Measurements from ENCODE around the gene DDIT3.
A peak's percentile ranks its signal among the peaks of the same experiment; 100 is the strongest.

Gene DDIT3, protein sequence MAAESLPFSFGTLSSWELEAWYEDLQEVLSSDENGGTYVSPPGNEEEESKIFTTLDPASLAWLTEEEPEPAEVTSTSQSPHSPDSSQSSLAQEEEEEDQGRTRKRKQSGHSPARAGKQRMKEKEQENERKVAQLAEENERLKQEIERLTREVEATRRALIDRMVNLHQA

DNA sequence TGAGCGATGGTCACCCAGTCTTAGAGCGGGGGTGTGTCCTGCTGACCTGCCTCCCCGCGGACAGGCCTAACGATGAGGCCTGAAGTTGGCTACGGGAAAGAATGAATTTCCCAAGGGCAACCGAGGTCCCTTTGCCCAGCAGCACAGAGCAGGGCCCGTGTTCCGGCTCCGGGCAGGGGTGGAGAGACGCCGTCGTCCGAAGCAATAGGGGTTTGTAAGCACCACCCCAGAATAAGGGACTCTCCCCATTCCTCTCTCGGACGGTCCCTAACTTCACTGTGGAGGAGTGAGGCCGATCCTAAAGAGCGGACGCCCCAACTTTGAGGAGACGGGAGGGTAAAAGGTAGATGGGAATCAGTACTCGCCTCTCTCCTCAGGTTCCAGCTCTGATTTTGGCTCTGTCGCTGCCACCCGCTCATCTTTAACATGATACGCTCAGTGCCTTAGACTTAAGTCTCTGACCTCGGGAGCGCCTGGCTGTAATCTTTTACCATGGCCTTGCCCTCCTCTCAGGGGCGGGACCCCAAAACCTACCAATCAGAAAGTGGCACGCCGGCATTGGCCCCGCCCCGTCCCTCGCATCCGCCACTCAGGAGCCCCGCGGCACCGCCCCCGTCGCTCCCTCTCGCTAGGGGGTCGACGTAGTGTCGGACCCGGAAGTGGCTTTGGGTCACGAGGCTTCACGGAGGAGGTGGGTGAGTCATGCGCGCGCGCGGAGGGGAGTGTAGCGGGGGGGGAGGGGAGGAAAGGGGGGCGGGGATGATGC is at the start of gene DDIT3:
TSS of gene DDIT3 (minus strand) at position 462 of the 766 bp plus-strand sequence. CDS start 3,108 bp downstream, outside the sequence.
- TF ChIP-seq RAD21 (IDR thresholded peaks at IDR 0.05; ENCODE audit: low read depth) = no peak
- no peak for TF ChIP-seq FOXM1 (IDR thresholded peaks at IDR 0.05; ENCODE audit: borderline replicate concordance, low read depth)
- TF ChIP-seq, protein P1, sequence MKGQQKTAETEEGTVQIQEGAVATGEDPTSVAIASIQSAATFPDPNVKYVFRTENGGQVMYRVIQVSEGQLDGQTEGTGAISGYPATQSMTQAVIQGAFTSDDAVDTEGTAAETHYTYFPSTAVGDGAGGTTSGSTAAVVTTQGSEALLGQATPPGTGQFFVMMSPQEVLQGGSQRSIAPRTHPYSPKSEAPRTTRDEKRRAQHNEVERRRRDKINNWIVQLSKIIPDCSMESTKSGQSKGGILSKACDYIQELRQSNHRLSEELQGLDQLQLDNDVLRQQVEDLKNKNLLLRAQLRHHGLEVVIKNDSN (IDR thresholded peaks at IDR 0.05) = peak; percentile 94
- peak; percentile 42; the same call in 1 of the 2 replicates for TF ChIP-seq YY1 (IDR thresholded peaks at IDR 0.05; ENCODE audit: low read depth)
- no peak; the same call in 1 of the 2 replicates for TF ChIP-seq TCF12 (IDR thresholded peaks at IDR 0.05; ENCODE audit: low read depth)
- TF ChIP-seq TAF1 (IDR thresholded peaks at IDR 0.05; ENCODE audit: low read depth) = peak; percentile 88
- TF ChIP-seq, protein P2, sequence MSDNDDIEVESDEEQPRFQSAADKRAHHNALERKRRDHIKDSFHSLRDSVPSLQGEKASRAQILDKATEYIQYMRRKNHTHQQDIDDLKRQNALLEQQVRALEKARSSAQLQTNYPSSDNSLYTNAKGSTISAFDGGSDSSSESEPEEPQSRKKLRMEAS (IDR thresholded peaks at IDR 0.05) = peak; percentile 70; the same call in 1 of the 2 replicates
- TF ChIP-seq TEAD4 (IDR thresholded peaks at IDR 0.05) = peak; percentile 35
- TF ChIP-seq ZBTB7A (IDR thresholded peaks at IDR 0.05; ENCODE audit: low read depth) = no peak
- TF ChIP-seq NFIC (IDR thresholded peaks at IDR 0.05) = peak; percentile 59; the same call in 1 of the 2 replicates
- TF ChIP-seq CREB1 (IDR thresholded peaks at IDR 0.05; ENCODE audit: low read depth) = peak; percentile 52; the same call in 1 of the 2 replicates
- TF ChIP-seq, protein P3, sequence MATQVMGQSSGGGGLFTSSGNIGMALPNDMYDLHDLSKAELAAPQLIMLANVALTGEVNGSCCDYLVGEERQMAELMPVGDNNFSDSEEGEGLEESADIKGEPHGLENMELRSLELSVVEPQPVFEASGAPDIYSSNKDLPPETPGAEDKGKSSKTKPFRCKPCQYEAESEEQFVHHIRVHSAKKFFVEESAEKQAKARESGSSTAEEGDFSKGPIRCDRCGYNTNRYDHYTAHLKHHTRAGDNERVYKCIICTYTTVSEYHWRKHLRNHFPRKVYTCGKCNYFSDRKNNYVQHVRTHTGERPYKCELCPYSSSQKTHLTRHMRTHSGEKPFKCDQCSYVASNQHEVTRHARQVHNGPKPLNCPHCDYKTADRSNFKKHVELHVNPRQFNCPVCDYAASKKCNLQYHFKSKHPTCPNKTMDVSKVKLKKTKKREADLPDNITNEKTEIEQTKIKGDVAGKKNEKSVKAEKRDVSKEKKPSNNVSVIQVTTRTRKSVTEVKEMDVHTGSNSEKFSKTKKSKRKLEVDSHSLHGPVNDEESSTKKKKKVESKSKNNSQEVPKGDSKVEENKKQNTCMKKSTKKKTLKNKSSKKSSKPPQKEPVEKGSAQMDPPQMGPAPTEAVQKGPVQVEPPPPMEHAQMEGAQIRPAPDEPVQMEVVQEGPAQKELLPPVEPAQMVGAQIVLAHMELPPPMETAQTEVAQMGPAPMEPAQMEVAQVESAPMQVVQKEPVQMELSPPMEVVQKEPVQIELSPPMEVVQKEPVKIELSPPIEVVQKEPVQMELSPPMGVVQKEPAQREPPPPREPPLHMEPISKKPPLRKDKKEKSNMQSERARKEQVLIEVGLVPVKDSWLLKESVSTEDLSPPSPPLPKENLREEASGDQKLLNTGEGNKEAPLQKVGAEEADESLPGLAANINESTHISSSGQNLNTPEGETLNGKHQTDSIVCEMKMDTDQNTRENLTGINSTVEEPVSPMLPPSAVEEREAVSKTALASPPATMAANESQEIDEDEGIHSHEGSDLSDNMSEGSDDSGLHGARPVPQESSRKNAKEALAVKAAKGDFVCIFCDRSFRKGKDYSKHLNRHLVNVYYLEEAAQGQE (IDR thresholded peaks at IDR 0.05; ENCODE audit: low read depth) = no peak
- TF ChIP-seq EP300 (IDR thresholded peaks at IDR 0.05; ENCODE audit: borderline replicate concordance) = peak; percentile 54; the same call in 1 of the 2 replicates
- TF ChIP-seq CEBPB (IDR thresholded peaks at IDR 0.05) = no peak
- TF ChIP-seq EGR1 (IDR thresholded peaks at IDR 0.05) = 0 out of 2 replicates have a peak, but pooled peaks have one; percentile 58

DNA sequence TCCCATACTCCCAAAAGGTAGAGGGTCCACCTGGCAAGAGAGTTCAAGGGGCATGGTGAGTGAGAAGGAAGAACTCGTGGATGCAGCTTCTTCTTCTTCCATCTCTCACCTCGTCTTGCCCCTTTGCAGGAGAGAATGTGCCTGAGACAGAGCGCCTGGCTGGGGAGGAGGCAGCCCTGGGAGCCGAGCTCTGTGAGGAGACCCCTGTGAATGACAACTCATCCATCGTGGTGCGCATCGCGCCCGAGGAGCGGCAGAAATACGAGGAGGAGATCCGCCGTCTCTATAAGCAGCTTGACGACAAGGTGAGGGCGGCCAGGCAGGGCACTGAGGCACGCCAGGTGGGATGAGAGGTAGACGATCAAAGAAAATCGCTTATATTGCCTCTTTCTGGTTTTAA is 49.5 kb upstream of the DDIT3 start:
- no peak for TF ChIP-seq TCF12 (IDR thresholded peaks at IDR 0.05; ENCODE audit: low read depth)
- TF ChIP-seq RAD21 (IDR thresholded peaks at IDR 0.05; ENCODE audit: low read depth) = no peak
- no peak for TF ChIP-seq FOXM1 (IDR thresholded peaks at IDR 0.05; ENCODE audit: borderline replicate concordance, low read depth)
- no peak for TF ChIP-seq ZBTB7A (IDR thresholded peaks at IDR 0.05; ENCODE audit: low read depth)
- TF ChIP-seq CREB1 (IDR thresholded peaks at IDR 0.05; ENCODE audit: low read depth) = no peak
- no peak for TF ChIP-seq NFIC (IDR thresholded peaks at IDR 0.05)
- TF ChIP-seq EGR1 (IDR thresholded peaks at IDR 0.05) = no peak
- no peak for TF ChIP-seq EP300 (IDR thresholded peaks at IDR 0.05; ENCODE audit: borderline replicate concordance)
- TF ChIP-seq YY1 (IDR thresholded peaks at IDR 0.05; ENCODE audit: low read depth) = no peak
- TF ChIP-seq, protein P1 (IDR thresholded peaks at IDR 0.05) = no peak
- TF ChIP-seq, protein P2 (IDR thresholded peaks at IDR 0.05) = no peak
- TF ChIP-seq CEBPB (IDR thresholded peaks at IDR 0.05) = no peak
- TF ChIP-seq TEAD4 (IDR thresholded peaks at IDR 0.05) = no peak

DNA sequence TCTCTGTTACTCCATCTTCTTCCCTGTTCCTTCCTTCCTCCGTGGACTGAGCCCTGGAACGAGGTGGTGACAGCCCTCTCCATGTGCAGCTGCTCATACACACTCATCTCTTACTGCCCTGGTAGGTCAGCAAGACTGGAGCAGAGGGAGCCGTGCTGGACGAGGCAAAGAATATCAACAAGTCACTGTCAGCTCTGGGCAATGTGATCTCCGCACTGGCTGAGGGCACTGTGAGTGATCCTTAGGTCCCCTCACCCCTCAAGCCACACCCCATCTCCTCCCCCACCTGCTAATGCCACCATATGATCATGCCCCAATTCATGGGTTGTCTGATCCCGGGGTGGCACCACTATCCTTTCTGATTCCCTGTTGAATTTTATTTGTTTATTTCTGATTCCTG is 48.5 kb upstream of the DDIT3 start:
- TF ChIP-seq TCF12 (IDR thresholded peaks at IDR 0.05; ENCODE audit: low read depth) = no peak
- no peak for TF ChIP-seq TAF1 (IDR thresholded peaks at IDR 0.05; ENCODE audit: low read depth)
- TF ChIP-seq, protein P1 (IDR thresholded peaks at IDR 0.05) = no peak
- no peak for TF ChIP-seq TEAD4 (IDR thresholded peaks at IDR 0.05)
- TF ChIP-seq RAD21 (IDR thresholded peaks at IDR 0.05; ENCODE audit: low read depth) = no peak
- no peak for TF ChIP-seq CREB1 (IDR thresholded peaks at IDR 0.05; ENCODE audit: low read depth)
- TF ChIP-seq, protein P2 (IDR thresholded peaks at IDR 0.05) = no peak

DNA sequence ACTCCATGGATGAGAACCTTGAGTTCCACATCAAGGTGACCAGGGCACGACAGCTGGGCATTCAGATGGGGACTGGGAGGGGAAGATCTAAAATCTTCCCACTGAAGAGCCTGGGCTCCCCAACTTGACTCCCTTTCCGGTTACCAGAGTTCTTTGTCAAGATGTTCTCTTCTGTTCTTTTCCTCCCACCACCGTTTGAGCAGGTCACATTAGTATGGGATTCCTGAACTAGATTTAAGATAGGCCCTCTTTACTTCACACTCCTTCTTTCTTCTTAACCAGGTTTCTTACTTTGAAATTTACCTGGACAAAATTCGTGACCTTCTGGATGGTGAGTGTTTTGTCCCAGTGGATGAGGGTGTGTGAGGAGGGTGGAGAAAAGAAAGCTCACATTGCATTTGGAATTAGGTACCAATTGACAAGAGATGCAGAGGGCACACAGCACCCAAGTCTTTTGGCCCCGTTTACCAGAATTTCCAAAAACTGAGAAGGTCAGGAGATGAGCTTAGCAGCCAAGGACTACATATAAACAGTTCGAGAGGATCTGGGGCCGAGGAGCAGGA is 43.9 kb upstream of the DDIT3 start:
- TF ChIP-seq, protein P3 (IDR thresholded peaks at IDR 0.05; ENCODE audit: low read depth) = no peak
- TF ChIP-seq, protein P1 (IDR thresholded peaks at IDR 0.05) = no peak
- TF ChIP-seq RAD21 (IDR thresholded peaks at IDR 0.05; ENCODE audit: low read depth) = no peak
- TF ChIP-seq CEBPB (IDR thresholded peaks at IDR 0.05) = no peak
- no peak for TF ChIP-seq FOXM1 (IDR thresholded peaks at IDR 0.05; ENCODE audit: borderline replicate concordance, low read depth)
- TF ChIP-seq, protein P2 (IDR thresholded peaks at IDR 0.05) = no peak
- no peak for TF ChIP-seq TCF12 (IDR thresholded peaks at IDR 0.05; ENCODE audit: low read depth)
- TF ChIP-seq EGR1 (IDR thresholded peaks at IDR 0.05) = no peak
- TF ChIP-seq YY1 (IDR thresholded peaks at IDR 0.05; ENCODE audit: low read depth) = no peak
- no peak for TF ChIP-seq EP300 (IDR thresholded peaks at IDR 0.05; ENCODE audit: borderline replicate concordance)
- no peak for TF ChIP-seq ZBTB7A (IDR thresholded peaks at IDR 0.05; ENCODE audit: low read depth)
- no peak for TF ChIP-seq TEAD4 (IDR thresholded peaks at IDR 0.05)
